Stimulated activated naive CD4-positive, alpha-beta T cell treated with Interleukin-2 at 50 U/mL for 16 hours (primary cell): ENCODE results near the gene FAM53B.

Source experiments
- DNase-seq: peaks from one replicate; lab custom pipeline; 2025; lab: John Stamatoyannopoulos, UW

FAM53B gene

DNA sequence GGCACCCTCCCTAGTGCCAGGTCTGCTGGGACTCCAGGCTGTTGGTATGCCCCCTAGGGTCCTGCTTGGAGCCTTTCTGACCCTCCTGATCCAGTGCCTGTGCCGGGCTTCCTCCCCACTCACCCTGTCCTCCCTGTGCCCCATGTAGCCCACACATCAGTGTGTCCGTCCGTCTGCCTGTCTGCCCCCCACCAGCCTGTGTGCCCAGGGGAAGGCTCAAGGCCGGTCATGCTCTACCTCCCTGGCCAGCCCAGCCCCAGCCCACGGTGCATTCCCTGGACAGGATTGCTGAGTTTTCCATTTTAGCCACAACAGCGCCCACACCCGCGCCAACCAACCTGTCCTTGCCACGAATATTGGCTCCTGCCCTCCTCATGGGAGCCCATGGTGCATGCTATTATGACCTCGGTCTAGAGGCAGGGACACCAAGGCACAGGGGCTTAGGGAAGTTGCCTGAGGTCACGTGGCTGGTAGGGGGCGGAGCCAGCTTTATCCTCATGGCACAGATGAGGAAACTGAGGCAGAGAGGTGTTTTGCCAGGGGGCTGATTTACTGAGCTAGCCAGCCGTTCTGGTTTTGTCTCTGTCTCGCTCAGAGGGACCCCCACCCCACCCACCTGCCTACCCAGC lies 136.0 kb downstream of the FAM53B start:
- no peak for DNase-seq

DNA sequence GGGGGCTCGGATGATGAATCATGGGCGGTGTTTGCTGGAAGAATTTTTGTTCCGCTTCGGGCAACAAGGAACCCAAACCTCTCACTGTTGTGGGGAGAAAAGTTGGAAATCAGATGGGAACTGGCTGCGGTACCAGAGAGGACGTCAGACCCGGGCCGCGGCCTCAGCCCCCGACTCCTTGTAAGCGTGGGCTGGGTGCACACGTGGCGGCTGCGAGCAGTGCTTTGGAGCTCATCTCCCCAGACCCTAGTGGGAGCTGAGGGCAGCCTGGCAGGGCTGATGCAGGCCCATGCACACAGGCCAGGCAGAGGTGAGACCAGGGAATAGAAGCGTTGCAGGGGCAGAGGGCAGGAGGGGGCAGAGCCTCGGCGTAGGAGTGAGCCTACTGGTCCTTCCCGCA lies 136.5 kb downstream of the FAM53B start:
- DNase-seq = no peak

DNA sequence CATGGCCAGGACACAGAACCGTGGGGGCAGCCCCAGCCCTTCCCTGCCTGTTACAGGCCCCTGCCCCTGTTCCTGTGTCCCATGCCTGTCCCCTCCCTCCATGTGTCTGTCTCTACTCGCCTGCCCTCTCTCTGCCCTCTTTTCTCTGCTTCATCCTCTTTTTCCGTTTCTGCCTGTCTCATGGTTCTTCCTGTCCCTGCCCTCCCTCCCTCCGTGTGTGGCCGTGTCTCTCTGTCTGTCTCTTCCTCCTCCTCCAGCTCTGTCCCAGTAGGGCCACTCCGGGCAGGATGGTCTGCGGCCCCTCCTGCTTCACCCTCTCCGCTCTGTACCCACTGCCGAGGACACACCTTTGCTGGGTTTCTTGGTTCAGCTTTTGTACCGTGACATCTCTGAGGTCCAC lies 137.4 kb downstream of the FAM53B start:
- no peak for DNase-seq

DNA sequence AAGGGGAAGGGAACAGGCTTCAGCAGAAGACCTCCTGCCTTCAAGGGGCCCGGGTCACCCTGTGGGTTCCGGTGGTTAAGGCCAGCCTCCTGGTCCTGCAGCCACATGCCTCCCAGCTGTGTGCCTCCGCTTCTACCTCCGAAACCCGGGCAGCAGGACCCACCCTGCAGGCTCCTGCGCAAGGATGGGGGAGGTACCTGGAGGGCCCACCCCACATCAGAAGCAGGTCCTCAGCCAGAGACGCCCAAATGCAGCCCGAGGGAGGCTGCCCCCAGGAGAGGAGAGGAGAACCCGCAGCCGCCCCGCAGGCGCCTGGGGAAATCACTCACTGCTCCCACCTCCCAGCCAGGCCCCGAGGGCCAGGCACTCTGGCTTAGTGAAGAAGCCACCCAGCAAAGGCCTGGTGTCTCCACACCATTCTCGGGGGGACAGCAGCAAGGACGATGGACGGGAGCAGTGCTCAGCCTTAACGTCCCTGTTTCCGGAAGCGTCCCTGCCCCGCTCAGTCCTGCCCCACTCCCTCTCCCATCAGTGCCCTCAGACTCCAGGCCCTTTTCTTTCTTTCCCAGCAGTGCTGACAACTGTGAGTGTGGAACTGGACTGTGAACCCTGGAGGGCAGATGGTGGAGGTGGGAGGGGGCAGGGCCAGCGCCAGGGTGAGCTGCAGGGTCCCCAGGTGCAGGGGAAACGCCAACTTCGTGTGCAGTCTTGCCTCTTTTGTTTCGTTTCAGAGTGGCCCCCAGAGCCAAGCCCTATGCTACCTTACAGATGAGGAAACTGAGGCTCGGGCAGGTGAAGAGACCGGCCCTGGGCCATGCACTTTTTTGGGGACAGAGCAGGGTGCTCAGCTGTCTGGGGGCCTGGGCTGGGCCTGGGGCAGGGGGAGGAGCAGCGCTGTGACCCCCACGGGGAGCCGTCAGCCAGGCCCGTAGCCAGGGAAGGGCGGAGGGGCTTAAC lies 138.0 kb downstream of the FAM53B start:
- no peak for DNase-seq

GRCh38 chr10:124605481-124605855 lies 138.7 kb downstream of the FAM53B start:
- DNase-seq = no peak

DNA sequence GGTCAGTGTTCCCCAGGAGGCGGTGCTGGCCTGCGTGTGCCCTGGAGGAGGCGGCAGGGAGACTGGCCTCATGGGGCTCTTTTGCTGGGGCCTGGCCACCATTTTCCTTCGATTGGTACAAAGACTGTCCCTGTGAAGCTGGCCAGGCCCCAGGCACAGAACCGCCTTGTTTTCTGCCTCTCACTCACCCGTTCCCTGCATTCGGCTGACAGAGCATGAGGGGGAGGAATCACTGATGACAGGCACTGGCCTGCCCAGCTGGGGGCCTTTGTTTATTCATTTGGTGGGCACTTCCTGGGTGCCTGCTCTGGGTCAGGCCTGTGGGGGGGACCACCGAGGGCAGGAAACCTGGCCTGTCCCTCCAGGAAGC lies 139.2 kb downstream of the FAM53B start:
- DNase-seq = no peak

DNA sequence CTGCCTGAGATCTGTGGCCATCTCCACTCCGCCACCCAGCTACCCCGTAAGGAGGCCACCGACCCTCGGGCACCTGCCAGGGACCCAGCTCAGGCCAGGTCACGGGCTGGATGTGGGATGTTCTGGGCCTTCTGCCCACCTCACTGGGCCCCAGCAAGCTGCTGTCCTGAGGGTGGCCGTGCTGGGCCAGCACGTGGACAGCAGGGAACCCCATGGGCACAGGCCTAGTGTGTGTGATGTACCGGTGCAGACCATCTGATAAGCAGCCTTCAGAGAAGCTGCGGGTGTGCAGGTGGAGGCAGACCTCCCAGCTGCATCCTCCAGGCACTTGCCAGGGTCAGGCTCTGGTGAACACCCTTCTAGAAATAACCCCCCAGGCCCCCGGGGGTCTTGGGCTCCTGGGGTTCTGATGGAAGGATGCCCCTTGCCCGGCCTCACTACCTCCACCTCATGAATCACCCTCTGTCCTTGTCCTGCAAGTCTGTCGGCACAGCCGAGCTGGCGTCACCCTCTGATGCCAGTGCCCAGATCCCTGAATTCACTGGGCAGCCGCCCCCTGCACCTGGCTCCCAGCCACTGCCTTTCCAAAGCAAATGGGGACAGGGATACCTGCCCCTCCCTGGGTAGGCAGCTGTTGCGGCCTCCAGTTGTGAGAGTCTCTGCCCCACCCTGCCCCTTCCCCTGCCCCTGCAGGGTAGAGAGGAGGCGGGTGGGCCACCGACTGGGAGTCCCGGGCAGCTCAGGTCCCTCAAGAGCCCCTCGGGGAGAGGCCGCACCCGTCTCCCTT lies 139.8 kb downstream of the FAM53B start:
- DNase-seq = no peak

- DNase-seq = no peak
Measured at GRCh38 chr10:124603376-124604213, 140.6 kb downstream of the FAM53B start.

DNA sequence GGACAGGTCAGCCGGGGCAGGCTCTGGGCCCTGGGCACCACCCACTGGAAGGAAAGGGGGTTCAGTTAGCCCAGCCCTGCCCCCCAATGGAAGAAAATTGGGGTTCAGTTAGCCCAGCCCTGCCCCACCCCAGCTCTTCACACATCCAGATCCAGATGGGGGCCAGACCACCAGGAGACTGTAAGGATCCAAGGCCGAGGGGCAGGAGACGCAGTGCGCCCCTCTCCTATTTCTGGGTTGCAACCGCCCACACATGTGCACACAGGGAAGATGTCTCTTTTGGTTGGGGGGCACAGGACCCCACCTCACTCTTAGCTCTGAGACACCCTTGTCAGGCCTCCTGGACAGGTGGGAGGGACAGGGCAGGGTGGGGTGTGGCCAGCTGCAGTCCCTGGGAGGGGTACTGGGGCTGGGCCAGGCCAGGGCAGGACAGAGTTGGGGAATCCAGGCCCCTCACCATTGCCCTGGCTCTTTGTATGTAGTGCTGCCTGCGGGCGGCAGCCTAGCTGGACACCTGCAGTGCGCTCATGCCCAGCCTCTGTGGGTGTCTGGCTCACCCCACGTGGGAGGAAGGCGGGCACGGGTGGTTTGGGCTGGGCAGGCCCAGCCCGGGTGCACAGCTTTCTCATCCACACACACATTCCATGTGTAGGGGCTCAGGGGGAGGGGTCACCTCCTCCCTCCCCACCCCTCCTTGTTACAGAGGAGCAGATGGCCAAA lies 141.4 kb downstream of the FAM53B start:
- no peak for DNase-seq

- DNase-seq = no peak
Measured at GRCh38 chr10:124602121-124602561, 142.0 kb downstream of the FAM53B start.

DNA sequence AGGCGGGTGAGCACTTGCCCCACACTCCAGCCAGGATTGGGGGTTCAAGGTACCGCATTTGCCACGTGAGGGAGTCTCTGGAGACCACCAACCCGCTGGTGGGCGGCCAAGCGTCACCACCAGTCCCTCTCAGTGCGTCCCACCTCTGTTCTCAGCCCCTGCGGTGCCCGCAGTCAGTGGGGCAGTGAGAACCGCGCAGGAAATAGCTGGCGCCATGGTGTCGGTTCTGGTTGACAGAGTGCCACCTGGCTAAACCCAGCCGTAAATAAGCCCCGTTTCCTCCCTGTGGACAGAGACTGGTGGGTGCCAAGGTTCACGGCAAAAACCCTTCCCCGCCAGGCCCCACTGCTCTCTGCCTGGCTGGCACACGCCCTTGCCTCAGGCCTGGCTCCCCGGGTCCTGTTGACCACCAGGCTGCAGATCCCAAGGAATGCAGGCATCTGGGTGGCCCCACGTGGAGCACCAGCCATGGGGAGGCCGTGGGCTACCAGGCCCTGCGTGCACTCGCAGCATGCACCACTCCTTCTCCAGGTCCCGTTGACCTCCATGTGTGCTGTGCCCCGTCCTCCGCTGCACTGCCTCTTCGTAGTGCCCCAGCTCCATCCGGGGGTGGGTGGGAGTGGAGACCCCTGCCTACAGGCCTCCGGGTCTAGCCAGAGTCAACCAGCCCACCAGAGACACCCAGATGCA lies 142.6 kb downstream of the FAM53B start:
- no peak for DNase-seq

GRCh38 chr10:124601016-124601415 lies 143.2 kb downstream of the FAM53B start:
- DNase-seq = no peak

GRCh38 chr10:124600051-124600880 lies 143.9 kb downstream of the FAM53B start:
- no peak for DNase-seq

DNA sequence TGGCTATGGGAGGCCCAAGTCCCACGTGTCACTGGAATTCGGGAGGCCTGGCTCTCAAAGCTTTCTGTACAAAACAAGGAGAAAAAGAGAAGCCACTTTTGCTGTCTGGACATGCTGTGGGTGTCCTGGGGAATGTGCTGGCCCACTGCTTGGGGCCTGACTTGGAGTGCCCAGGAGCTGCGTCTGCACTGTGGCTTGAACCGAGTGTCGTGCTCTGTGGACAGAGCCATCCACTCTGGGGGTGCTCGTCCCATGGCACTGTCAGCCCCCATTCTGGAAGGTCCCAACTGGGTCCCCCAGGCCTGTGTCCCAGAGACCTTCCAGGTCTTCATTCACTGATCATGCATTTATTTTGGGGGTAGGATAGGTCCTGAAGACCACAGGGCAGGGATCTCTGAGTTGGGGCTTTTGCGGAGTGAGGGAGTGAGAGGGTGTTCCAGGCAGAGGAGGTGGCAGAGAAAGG lies 144.6 kb downstream of the FAM53B start:
- DNase-seq = no peak

- DNase-seq = no peak
Measured at GRCh38 chr10:124598773-124599587, 145.2 kb downstream of the FAM53B start.

DNA sequence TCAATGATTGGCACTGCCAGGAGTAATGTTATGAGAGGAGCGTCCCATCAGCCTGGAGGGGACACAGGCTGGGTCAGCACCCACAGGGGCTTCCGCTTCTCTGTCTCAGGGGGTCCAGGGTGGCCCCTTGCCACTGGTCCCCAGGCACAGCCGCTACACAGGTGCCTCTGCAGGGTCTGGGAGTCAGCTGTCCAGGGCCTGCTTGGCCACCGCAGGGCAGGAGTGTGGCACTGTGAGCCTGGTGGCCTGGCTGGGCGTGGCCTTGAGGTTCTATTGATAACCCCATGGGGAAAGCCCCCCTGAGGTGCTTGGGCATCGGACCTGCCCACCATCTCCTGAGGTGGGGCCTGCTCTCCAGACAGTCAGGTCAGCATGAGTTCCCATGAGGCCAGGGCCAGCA lies 146.0 kb downstream of the FAM53B start:
- no peak for DNase-seq

GRCh38 chr10:124597846-124598165 lies 146.4 kb downstream of the FAM53B start:
- no peak for DNase-seq

GRCh38 chr10:124596962-124597845 lies 147.0 kb downstream of the FAM53B start:
- DNase-seq = no peak
